ENCODE data around the gene DSCAM. TPM values are rescaled to one million over a fixed set of nuclear protein-coding genes. Genes with fewer than 3 reads are reported as not detected.

DSCAM gene
- total and polyA plus RNA-seq, 2 experiments from 2014 or later = 0.07 TPM; not detected in 1

DNA sequence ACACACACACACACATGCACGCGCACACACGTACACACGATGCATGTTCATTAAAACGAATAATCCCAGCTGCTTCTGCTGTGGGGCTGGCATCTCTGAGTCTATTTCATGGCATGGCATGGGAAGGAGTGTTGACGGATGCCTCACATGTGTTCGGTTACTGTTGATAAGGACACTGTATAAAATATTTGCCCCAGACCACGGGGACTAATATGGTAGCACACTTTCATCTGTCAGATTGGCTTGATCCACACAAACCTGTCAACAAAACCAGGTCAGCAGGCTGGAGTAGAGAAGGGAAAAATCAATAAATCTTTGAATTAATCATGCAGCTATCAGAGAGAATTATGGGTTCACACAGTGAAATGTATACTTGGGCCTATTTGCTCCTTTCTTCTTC, 171.9 kb downstream of the DSCAM start (continued):
- TF ChIP-seq JUNB (IDR thresholded peaks at IDR 0.05; ENCODE audit: unreplicated experiment) = no peak
- TF ChIP-seq, protein P1, sequence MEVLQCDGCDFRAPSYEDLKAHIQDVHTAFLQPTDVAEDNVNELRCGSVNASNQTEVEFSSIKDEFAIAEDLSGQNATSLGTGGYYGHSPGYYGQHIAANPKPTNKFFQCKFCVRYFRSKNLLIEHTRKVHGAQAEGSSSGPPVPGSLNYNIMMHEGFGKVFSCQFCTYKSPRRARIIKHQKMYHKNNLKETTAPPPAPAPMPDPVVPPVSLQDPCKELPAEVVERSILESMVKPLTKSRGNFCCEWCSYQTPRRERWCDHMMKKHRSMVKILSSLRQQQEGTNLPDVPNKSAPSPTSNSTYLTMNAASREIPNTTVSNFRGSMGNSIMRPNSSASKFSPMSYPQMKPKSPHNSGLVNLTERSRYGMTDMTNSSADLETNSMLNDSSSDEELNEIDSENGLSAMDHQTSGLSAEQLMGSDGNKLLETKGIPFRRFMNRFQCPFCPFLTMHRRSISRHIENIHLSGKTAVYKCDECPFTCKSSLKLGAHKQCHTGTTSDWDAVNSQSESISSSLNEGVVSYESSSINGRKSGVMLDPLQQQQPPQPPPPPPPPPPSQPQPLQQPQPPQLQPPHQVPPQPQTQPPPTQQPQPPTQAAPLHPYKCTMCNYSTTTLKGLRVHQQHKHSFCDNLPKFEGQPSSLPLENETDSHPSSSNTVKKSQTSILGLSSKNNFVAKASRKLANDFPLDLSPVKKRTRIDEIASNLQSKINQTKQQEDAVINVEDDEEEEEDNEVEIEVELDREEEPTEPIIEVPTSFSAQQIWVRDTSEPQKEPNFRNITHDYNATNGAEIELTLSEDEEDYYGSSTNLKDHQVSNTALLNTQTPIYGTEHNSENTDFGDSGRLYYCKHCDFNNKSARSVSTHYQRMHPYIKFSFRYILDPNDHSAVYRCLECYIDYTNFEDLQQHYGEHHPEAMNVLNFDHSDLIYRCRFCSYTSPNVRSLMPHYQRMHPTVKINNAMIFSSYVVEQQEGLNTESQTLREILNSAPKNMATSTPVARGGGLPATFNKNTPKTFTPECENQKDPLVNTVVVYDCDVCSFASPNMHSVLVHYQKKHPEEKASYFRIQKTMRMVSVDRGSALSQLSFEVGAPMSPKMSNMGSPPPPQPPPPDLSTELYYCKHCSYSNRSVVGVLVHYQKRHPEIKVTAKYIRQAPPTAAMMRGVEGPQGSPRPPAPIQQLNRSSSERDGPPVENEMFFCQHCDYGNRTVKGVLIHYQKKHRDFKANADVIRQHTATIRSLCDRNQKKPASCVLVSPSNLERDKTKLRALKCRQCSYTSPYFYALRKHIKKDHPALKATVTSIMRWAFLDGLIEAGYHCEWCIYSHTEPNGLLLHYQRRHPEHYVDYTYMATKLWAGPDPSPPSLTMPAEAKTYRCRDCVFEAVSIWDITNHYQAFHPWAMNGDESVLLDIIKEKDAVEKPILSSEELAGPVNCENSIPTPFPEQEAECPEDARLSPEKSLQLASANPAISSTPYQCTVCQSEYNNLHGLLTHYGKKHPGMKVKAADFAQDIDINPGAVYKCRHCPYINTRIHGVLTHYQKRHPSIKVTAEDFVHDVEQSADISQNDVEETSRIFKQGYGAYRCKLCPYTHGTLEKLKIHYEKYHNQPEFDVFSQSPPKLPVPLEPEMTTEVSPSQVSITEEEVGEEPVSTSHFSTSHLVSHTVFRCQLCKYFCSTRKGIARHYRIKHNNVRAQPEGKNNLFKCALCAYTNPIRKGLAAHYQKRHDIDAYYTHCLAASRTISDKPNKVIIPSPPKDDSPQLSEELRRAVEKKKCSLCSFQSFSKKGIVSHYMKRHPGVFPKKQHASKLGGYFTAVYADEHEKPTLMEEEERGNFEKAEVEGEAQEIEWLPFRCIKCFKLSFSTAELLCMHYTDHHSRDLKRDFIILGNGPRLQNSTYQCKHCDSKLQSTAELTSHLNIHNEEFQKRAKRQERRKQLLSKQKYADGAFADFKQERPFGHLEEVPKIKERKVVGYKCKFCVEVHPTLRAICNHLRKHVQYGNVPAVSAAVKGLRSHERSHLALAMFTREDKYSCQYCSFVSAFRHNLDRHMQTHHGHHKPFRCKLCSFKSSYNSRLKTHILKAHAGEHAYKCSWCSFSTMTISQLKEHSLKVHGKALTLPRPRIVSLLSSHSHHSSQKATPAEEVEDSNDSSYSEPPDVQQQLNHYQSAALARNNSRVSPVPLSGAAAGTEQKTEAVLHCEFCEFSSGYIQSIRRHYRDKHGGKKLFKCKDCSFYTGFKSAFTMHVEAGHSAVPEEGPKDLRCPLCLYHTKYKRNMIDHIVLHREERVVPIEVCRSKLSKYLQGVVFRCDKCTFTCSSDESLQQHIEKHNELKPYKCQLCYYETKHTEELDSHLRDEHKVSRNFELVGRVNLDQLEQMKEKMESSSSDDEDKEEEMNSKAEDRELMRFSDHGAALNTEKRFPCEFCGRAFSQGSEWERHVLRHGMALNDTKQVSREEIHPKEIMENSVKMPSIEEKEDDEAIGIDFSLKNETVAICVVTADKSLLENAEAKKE (CRISPR knock-in tag; IDR thresholded peaks at IDR 0.05) = no peak

DNA sequence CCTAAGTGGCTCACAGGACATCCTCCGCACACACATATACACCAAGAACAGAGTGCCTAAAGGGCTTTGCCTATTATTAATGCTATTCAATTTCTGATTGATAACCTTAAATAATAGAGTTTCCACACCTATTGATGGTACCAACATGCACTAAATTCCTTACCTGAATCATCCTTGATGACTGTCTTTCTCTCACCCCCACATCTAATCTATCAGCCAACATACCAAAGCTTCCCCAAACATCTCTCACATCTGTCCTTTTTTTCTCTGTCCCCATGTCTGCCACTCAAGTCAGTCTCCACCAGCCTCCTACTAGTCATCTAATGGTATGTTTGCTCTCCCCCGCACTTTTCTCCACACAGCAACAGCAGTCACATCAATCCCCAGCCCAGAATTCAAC, 174.4 kb downstream of the DSCAM start:
- Histone ChIP-seq H2AFZ (no peak overlapping the region), H3K27me3 (ENCODE audit: insufficient read depth) (no peaks in the 10 kb centered on the region), H3K4me3 (no peak overlapping the region), H3F3A (replicated peaks; ENCODE audit: low read depth) (no peaks in the 10 kb centered on the region), H4K20me1 (replicated peaks; ENCODE audit: insufficient read depth) (no peaks in the 10 kb centered on the region), H3K36me3 (ENCODE audit: insufficient read depth) (no peaks in the 10 kb centered on the region), H3K4me2 (no peak overlapping the region), H3K9me2 (ENCODE audit: insufficient read depth) (no peaks in the 10 kb centered on the region), H3K4me1 (ENCODE audit: insufficient read depth) (no peaks in the 10 kb centered on the region), H3K27ac (ENCODE audit: low read depth) (no peak overlapping the region), H3K79me2 (replicated peaks; ENCODE audit: insufficient read depth) (no peaks in the 10 kb centered on the region)
- Mint-ChIP-seq H3K36me3 (ENCODE audit: low read depth) (peaks cover 7% of the 10 kb centered on the region; the same call in 2 of the 3 replicates), H3K9me3 (peaks cover 86% of the 10 kb centered on the region), H3K27ac (no peak overlapping the region), H3K4me3 (no peak overlapping the region), H3K27me3 (ENCODE audit: insufficient read depth, low read depth, poor library complexity) (peaks cover 3% of the 10 kb centered on the region), H3K4me1 (peaks cover 6% of the 10 kb centered on the region; the same call in 1 of the 3 replicates)
- DNase-seq (ENCODE audit: low spot score) (no peak), ATAC-seq (no peak)
- TF ChIP-seq EZH2 (IDR thresholded peaks at IDR 0.05; ENCODE audit: low read depth, unreplicated experiment) (no peak), ZNF114 (CRISPR knock-in tag; IDR thresholded peaks at IDR 0.05) (no peak)
- TF ChIP-seq, protein P2, sequence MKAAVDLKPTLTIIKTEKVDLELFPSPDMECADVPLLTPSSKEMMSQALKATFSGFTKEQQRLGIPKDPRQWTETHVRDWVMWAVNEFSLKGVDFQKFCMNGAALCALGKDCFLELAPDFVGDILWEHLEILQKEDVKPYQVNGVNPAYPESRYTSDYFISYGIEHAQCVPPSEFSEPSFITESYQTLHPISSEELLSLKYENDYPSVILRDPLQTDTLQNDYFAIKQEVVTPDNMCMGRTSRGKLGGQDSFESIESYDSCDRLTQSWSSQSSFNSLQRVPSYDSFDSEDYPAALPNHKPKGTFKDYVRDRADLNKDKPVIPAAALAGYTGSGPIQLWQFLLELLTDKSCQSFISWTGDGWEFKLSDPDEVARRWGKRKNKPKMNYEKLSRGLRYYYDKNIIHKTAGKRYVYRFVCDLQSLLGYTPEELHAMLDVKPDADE (IDR thresholded peaks at IDR 0.05) = no peak
- TF ChIP-seq, protein P1 (CRISPR knock-in tag; IDR thresholded peaks at IDR 0.05) = no peak

Measured in GM23338 (cell line).